ENCODE data around the gene TUBB2B. TPM values are rescaled to one million over a fixed set of nuclear protein-coding genes. Genes with fewer than 3 reads are reported as not detected.

TUBB2B gene
- total and polyA plus RNA-seq, 10 of the 15 experiments (the other 5 are each of a cell fraction or from before 2014, with no cell fraction given) = 2.6 to 75.2 (median 21.2) TPM

DNA sequence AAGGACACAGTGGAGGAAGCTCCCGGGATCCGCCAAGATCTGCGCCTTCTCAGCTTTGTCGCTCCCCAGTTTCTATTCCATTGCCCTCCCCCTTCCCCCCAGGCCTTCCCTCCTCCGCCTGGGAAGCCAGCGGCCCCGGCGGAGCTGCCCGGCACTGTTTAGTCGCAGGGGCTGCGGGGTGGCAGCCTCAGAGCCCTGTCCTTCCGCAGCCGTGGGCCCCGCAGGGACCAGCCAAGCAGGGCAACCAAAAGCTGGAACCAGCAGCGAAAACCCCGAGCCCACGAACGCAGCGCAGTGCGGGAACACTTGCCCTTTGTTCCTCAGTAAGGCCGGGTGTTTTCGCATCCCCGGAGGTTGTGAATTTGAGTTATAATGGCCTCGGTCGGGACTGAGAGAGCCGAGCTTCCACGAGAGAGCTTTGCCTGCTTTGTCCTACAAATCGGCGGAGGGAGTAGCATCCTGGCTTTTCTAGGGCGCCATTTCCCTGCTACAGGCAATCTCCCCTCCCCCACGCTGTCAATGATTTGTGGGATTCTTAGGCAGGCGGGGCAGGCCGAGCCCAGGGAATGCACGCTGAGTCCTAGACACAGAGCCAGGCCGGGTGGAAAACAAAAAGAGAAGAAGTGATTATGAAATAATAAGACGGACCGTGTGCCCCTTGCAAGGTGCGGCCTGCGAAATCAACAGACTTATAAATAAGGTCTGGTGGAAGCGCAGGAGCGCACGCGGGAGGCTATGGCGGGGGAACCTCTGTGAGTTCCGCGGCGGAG lies 4.0 kb upstream of the TUBB2B start (continued):
- TF ChIP-seq, protein P1, sequence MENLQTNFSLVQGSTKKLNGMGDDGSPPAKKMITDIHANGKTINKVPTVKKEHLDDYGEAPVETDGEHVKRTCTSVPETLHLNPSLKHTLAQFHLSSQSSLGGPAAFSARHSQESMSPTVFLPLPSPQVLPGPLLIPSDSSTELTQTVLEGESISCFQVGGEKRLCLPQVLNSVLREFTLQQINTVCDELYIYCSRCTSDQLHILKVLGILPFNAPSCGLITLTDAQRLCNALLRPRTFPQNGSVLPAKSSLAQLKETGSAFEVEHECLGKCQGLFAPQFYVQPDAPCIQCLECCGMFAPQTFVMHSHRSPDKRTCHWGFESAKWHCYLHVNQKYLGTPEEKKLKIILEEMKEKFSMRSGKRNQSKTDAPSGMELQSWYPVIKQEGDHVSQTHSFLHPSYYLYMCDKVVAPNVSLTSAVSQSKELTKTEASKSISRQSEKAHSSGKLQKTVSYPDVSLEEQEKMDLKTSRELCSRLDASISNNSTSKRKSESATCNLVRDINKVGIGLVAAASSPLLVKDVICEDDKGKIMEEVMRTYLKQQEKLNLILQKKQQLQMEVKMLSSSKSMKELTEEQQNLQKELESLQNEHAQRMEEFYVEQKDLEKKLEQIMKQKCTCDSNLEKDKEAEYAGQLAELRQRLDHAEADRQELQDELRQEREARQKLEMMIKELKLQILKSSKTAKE (IDR thresholded peaks at IDR 0.05; ENCODE audit: low read depth, poor library complexity, severe bottlenecking) = no peak
- TF ChIP-seq SREBF1 (IDR thresholded peaks at IDR 0.05; ENCODE audit: low read length) (no peak), CBX3 (IDR thresholded peaks at IDR 0.05; ENCODE audit: borderline replicate concordance, low read depth) (no peak), YBX1 (IDR thresholded peaks at IDR 0.05) (no peak)
- TF ChIP-seq, protein P2, sequence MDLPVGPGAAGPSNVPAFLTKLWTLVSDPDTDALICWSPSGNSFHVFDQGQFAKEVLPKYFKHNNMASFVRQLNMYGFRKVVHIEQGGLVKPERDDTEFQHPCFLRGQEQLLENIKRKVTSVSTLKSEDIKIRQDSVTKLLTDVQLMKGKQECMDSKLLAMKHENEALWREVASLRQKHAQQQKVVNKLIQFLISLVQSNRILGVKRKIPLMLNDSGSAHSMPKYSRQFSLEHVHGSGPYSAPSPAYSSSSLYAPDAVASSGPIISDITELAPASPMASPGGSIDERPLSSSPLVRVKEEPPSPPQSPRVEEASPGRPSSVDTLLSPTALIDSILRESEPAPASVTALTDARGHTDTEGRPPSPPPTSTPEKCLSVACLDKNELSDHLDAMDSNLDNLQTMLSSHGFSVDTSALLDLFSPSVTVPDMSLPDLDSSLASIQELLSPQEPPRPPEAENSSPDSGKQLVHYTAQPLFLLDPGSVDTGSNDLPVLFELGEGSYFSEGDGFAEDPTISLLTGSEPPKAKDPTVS (IDR thresholded peaks at IDR 0.05; ENCODE audit: low read depth, low read length) = no peak

DNA sequence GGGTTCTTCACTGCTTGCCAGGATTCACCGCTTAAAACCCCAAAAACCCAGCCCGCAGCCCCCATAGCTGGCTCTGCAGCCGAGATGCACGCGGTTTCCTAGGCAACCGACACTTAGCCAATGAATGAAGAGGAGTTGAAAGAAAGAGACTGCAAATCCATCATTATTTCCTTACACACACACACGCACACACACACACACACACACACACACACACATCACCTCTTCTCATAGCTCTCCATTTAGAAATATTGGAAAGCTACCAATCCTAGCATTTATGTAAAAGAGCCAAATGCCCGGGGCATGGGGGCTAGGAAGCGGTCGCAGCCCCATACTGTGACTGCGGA lies 3.4 kb upstream of the TUBB2B start:
- H3K36me3 ChIP-seq (ENCODE audit: control insufficient read depth in 2 of 2, insufficient read depth in 2 of 2, low read length in 1 of 2) = no peaks in the 10 kb centered on the region
- no TSS peak for BruUV-seq (replicated peaks)
- no peak overlapping the region for H3K9ac ChIP-seq (ENCODE audit: control insufficient read depth, insufficient read depth, low read length)
- FAIRE-seq = no peak
- peak overlapping the region; percentile 47; the same call in 1 of the 2 replicates for H3K4me3 ChIP-seq
- no peaks in the 10 kb centered on the region for H4K20me1 ChIP-seq (ENCODE audit: control insufficient read depth, insufficient read depth)
- no peak overlapping the region for H3K27ac ChIP-seq (ENCODE audit: control insufficient read depth, insufficient read depth)
- intact Hi-C loops (cut with micrococcal nuclease; ENCODE audit: unreplicated experiment) (no loop called here), in situ Hi-C loops (cut with MboI) (no loop called here)
- peaks cover 32 to 35% of the 10 kb centered on the region in 2 experiments for H3K27me3 ChIP-seq (replicated peaks in 1 of 2; ENCODE audit: control insufficient read depth in 2 of 2, insufficient read depth in 2 of 2, low read length in 1 of 2)
- TF ChIP-seq KDM1A (IDR thresholded peaks at IDR 0.05; ENCODE audit: borderline replicate concordance) (no peak), BMI1 (IDR thresholded peaks at IDR 0.05; ENCODE audit: borderline replicate concordance) (peak; percentile 48; the same call in 1 of the 2 replicates)
- H3K79me2 ChIP-seq (ENCODE audit: control insufficient read depth, insufficient read depth, low read length) = no peaks in the 10 kb centered on the region
- POLR2A ChIA-PET = no interaction called here
- CTCF ChIA-PET = interaction anchor here (1.5 kb wide), 1 partner anchor 18 kb away, joined by 3 read pairs; no protein-coding TSS in a partner anchor
- no peak for DNase-seq (ENCODE audit: low read depth, low spot score)
- no peaks in the 10 kb centered on the region for H3K9me3 ChIP-seq (replicated peaks; ENCODE audit: control insufficient read depth, insufficient read depth, low read length)
- H2AFZ ChIP-seq (ENCODE audit: control insufficient read depth, low read depth, low read length) = no peak overlapping the region
- SMC1A ChIA-PET (ENCODE audit: uncharacterized antibody, unreplicated experiment) = interaction anchor here (1.0 kb wide), 1 partner anchor 20 kb away, joined by 3 read pairs; no protein-coding TSS in a partner anchor
- RAD21 ChIA-PET (ENCODE audit: unreplicated experiment) = interaction anchor here (1.5 kb wide), 1 partner anchor 21 kb away, joined by 4 read pairs; no protein-coding TSS in a partner anchor
- H3K4me1 ChIP-seq (ENCODE audit: control insufficient read depth, insufficient read depth, low read length) = peaks cover 47% of the 10 kb centered on the region
- ATAC-seq = no peak
- H3K4me2 ChIP-seq (ENCODE audit: control insufficient read depth, insufficient read depth) = peak overlapping the region; percentile 79
- WGBS (ENCODE audit: insufficient coverage, insufficient replicate concordance, low lambda C conversion rate, missing lambda C conversion rate) = 21% methylated on average over 11 of the region's 11 CpGs

Measured in GM12878 (cell line).